Effector memory CD4-positive, alpha-beta T cell (primary cell): Measurements from ENCODE around the gene SELPLG.

Experiments used
- DNase-seq, 3 donors: peaks; one replicate each; pipeline ENCODE4 v3.0.0-alpha.2; 2020
- H3K27ac ChIP-seq: 2 replicates; pipeline ENCODE4 v1.7.0; 2013; ENCODE audit warnings: mild to moderate bottlenecking, low read length, moderate library complexity; ENCODE audit not compliant: insufficient read depth, poor library complexity, severe bottlenecking
- H3K27me3 ChIP-seq: replicated peaks from 2 replicates; pipeline ENCODE4 v1.7.0; 2013; ENCODE audit warnings: mild to moderate bottlenecking, low read length; ENCODE audit not compliant: insufficient read depth, control insufficient read depth, poor library complexity, severe bottlenecking
- H3K36me3 ChIP-seq: 2 replicates; pipeline ENCODE4 v1.7.0; 2013; ENCODE audit warnings: mild to moderate bottlenecking, low read length, moderate library complexity; ENCODE audit not compliant: control insufficient read depth, insufficient read depth
- H3K4me1 ChIP-seq: 2 replicates; pipeline ENCODE4 v1.7.0; 2013; ENCODE audit warnings: low read length, mild to moderate bottlenecking; ENCODE audit not compliant: control insufficient read depth, insufficient read depth, poor library complexity, severe bottlenecking
- H3K4me3 ChIP-seq: 2 replicates; pipeline ENCODE4 v1.7.0; 2013; ENCODE audit warnings: low read length, low read depth, mild to moderate bottlenecking; ENCODE audit not compliant: insufficient read depth, poor library complexity, severe bottlenecking
- H3K9me3 ChIP-seq: 2 replicates; pipeline ENCODE4 v1.7.0; 2013; ENCODE audit warnings: mild to moderate bottlenecking, low read length, moderate library complexity; ENCODE audit not compliant: control insufficient read depth

Gene SELPLG

DNA sequence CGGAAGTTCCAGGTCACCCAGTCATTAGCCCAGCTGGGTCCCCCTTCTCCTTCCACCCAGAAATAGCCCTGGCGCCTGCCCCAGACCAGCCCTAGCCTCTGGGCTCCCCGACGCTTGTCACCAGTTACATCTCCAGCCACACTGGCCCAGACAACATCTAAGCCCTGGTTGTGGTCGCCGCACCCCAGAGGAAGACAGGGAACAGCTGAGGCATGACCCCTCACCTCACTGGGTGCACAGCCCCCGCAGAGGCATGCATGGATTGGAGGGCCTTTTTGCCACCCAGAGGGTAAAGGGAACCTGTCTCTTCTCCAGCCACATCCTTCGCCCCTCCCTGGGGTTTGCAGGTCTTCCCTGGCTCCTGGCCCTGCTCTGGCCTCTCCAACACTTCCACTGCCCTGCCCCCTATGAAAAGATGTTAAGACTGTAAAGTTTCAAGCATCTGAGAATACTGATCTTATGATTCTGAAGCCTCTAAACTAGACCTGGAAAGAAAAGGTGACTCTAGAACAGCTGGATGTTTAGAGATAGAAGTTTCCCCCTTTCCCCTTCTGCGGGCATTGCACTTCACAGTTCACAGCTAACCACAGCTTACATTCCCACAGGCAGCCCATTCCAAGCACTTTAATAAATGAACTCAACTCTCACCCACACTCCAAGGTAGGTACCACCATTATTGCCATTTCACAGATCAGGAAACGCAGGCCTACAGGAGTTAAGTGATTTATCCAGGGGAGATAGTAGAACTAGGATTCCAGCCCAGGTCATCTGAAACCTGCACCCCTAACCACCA is 50.5 kb downstream of the SELPLG start:
- Histone ChIP-seq H3K9me3 (no peaks in the 10 kb centered on the region), H3K27ac (no peak overlapping the region), H3K4me1 (no peaks in the 10 kb centered on the region), H3K4me3 (no peak overlapping the region), H3K36me3 (no peaks in the 10 kb centered on the region), H3K27me3 (no peaks in the 10 kb centered on the region)
- DNase-seq, result no peak

- Histone ChIP-seq H3K27me3 (no peaks in the 10 kb centered on the region), H3K4me1 (no peaks in the 10 kb centered on the region), H3K4me3 (no peak overlapping the region), H3K27ac (no peak overlapping the region), H3K36me3 (no peaks in the 10 kb centered on the region), H3K9me3 (no peaks in the 10 kb centered on the region)
- DNase-seq, result no peak
These were observed 51.2 kb downstream of the SELPLG start for GRCh38 chr12:108582509-108582908.

- Histone ChIP-seq H3K36me3 (no peaks in the 10 kb centered on the region), H3K4me3 (no peak overlapping the region), H3K4me1 (no peaks in the 10 kb centered on the region), H3K27ac (no peak overlapping the region), H3K9me3 (no peaks in the 10 kb centered on the region), H3K27me3 (no peaks in the 10 kb centered on the region)
- DNase-seq, result no peak
These were observed 52.1 kb downstream of the SELPLG start for GRCh38 chr12:108581311-108582227.

- no peak for DNase-seq
- Histone ChIP-seq H3K36me3 (no peaks in the 10 kb centered on the region), H3K27ac (no peak overlapping the region), H3K27me3 (no peaks in the 10 kb centered on the region), H3K4me1 (no peaks in the 10 kb centered on the region), H3K4me3 (no peak overlapping the region), H3K9me3 (no peaks in the 10 kb centered on the region)
These were observed 53.2 kb downstream of the SELPLG start for GRCh38 chr12:108580531-108580930.

- Histone ChIP-seq H3K9me3 (no peaks in the 10 kb centered on the region), H3K4me1 (no peaks in the 10 kb centered on the region), H3K27ac (no peak overlapping the region), H3K36me3 (no peaks in the 10 kb centered on the region), H3K27me3 (no peaks in the 10 kb centered on the region), H3K4me3 (no peak overlapping the region)
- no peak for DNase-seq
These were observed 54.9 kb downstream of the SELPLG start for GRCh38 chr12:108578813-108579212.

- no peak overlapping the region for H3K4me3 ChIP-seq
- no peaks in the 10 kb centered on the region for H3K27me3 ChIP-seq
- no peak overlapping the region for H3K27ac ChIP-seq
- no peaks in the 10 kb centered on the region for H3K4me1 ChIP-seq
- H3K9me3 ChIP-seq, result no peaks in the 10 kb centered on the region
- no peaks in the 10 kb centered on the region for H3K36me3 ChIP-seq
- DNase-seq, result no peak
These were observed 55.4 kb downstream of the SELPLG start for GRCh38 chr12:108578264-108578663.

DNA sequence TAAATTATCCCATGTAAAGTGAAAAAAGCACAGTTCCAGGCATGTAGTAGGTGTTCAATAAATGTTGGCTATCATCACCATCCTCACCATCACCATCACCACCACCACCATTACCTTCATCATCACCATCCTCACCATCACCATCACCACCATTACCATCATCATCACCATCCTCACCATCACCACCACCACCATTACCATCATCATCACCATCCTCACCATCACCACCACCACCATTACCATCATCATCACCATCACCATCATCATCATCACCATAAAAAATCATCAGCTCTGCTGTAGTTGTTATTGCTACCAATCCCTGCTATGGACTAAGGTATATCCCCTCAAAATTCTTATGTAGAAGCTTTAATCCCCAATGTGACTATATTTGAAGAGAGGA is 56.2 kb downstream of the SELPLG start:
- no peaks in the 10 kb centered on the region for H3K4me1 ChIP-seq
- H3K27me3 ChIP-seq, result no peaks in the 10 kb centered on the region
- no peak for DNase-seq
- no peak overlapping the region for H3K4me3 ChIP-seq
- H3K36me3 ChIP-seq, result no peaks in the 10 kb centered on the region
- no peak overlapping the region for H3K27ac ChIP-seq
- no peaks in the 10 kb centered on the region for H3K9me3 ChIP-seq

- Histone ChIP-seq H3K4me3 (no peak overlapping the region), H3K9me3 (no peaks in the 10 kb centered on the region), H3K36me3 (no peaks in the 10 kb centered on the region), H3K27me3 (no peaks in the 10 kb centered on the region), H3K4me1 (no peaks in the 10 kb centered on the region), H3K27ac (no peak overlapping the region)
- DNase-seq, result no peak
These were observed 56.9 kb downstream of the SELPLG start for GRCh38 chr12:108576660-108577234.

DNA sequence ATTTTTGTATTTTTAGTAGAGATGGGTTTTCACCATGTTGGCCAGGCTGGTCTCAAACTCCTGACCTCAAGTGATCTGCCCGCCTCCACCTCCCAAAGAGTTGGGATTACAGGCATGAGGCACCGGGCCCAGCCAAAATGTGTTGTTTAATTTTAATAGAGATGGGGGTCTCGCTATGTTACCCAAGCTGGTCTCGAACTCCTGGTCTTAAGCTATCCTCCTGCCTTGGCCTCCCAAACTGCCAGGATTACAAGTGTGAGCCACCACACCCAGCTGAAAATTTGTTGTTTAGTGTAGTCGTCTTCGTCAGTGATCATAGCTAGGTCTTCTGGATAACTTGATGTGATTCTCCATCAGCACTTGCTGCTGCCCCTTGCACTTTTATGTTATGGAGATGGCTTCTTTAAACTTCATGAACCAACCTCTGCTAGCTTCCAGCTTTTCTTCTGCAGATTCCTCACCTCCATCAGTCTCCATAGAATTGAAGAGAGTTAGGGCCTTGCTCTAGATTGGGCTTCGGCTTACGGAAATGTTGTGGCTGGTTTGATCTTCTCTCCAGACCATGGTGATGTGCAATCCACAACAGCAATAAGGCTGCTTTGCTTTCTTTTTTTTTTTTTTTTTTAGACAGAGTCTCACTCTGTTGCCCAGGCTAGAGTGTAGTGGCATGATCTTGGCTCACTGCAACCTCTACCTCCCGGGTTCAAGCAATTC is 58.3 kb downstream of the SELPLG start:
- Histone ChIP-seq H3K36me3 (no peaks in the 10 kb centered on the region), H3K4me1 (no peaks in the 10 kb centered on the region), H3K27me3 (no peaks in the 10 kb centered on the region), H3K27ac (no peak overlapping the region), H3K4me3 (no peak overlapping the region), H3K9me3 (no peaks in the 10 kb centered on the region)
- no peak for DNase-seq
